ENCODE measurements around the gene ADGRE1. TPM values are rescaled to one million over a fixed set of nuclear protein-coding genes. Genes with fewer than 3 reads are reported as not detected.

ADGRE1 gene
- total RNA-seq, 1 donor from 2014 or later: not detected

GRCh38 chr19:6963244-6963852 lies 76.0 kb downstream of the ADGRE1 start:
- Mint-ChIP-seq H3K4me3 (ENCODE audit: unreplicated experiment) (no peak overlapping the region), H3K4me1 (ENCODE audit: unreplicated experiment) (no peaks in the 10 kb centered on the region), H3K9me3 (ENCODE audit: unreplicated experiment) (peaks cover 28% of the 10 kb centered on the region), H3K27me3 (ENCODE audit: unreplicated experiment) (no peaks in the 10 kb centered on the region), H3K36me3 (ENCODE audit: low read depth, unreplicated experiment) (peaks cover 4% of the 10 kb centered on the region), H3K27ac (ENCODE audit: unreplicated experiment) (no peak overlapping the region)
- TF ChIP-seq CTCF (IDR thresholded peaks at IDR 0.05; ENCODE audit: unreplicated experiment): no peak
- no peak for DNase-seq (ENCODE audit: low spot score)

GRCh38 chr19:6963937-6964336 lies 76.6 kb downstream of the ADGRE1 start:
- no peak for TF ChIP-seq CTCF (IDR thresholded peaks at IDR 0.05; ENCODE audit: unreplicated experiment)
- no peak overlapping the region for H3K27ac Mint-ChIP-seq (ENCODE audit: unreplicated experiment)
- no peak overlapping the region for H3K4me3 Mint-ChIP-seq (ENCODE audit: unreplicated experiment)
- no peak for DNase-seq (ENCODE audit: low spot score)
- H3K9me3 Mint-ChIP-seq (ENCODE audit: unreplicated experiment): peaks cover 24% of the 10 kb centered on the region
- peaks cover 4% of the 10 kb centered on the region for H3K36me3 Mint-ChIP-seq (ENCODE audit: low read depth, unreplicated experiment)
- no peaks in the 10 kb centered on the region for H3K4me1 Mint-ChIP-seq (ENCODE audit: unreplicated experiment)
- no peaks in the 10 kb centered on the region for H3K27me3 Mint-ChIP-seq (ENCODE audit: unreplicated experiment)

GRCh38 chr19:6967967-6968366 lies 80.6 kb downstream of the ADGRE1 start:
- H3K4me3 Mint-ChIP-seq (ENCODE audit: unreplicated experiment): no peak overlapping the region
- H3K27ac Mint-ChIP-seq (ENCODE audit: unreplicated experiment): no peak overlapping the region
- no peak for TF ChIP-seq CTCF (IDR thresholded peaks at IDR 0.05; ENCODE audit: unreplicated experiment)
- peaks cover 3% of the 10 kb centered on the region for H3K27me3 Mint-ChIP-seq (ENCODE audit: unreplicated experiment)
- DNase-seq (ENCODE audit: low spot score): no peak
- peaks cover 6% of the 10 kb centered on the region for H3K36me3 Mint-ChIP-seq (ENCODE audit: low read depth, unreplicated experiment)
- no peaks in the 10 kb centered on the region for H3K4me1 Mint-ChIP-seq (ENCODE audit: unreplicated experiment)
- H3K9me3 Mint-ChIP-seq (ENCODE audit: unreplicated experiment): peaks cover 33% of the 10 kb centered on the region

GRCh38 chr19:6969490-6969889 lies 82.1 kb downstream of the ADGRE1 start:
- Mint-ChIP-seq H3K9me3 (ENCODE audit: unreplicated experiment) (peaks cover 25% of the 10 kb centered on the region), H3K4me1 (ENCODE audit: unreplicated experiment) (no peaks in the 10 kb centered on the region), H3K27me3 (ENCODE audit: unreplicated experiment) (peaks cover 3% of the 10 kb centered on the region), H3K27ac (ENCODE audit: unreplicated experiment) (no peak overlapping the region), H3K4me3 (ENCODE audit: unreplicated experiment) (no peak overlapping the region), H3K36me3 (ENCODE audit: low read depth, unreplicated experiment) (peaks cover 4% of the 10 kb centered on the region)
- DNase-seq (ENCODE audit: low spot score): no peak
- TF ChIP-seq CTCF (IDR thresholded peaks at IDR 0.05; ENCODE audit: unreplicated experiment): no peak

- peaks cover 4% of the 10 kb centered on the region for H3K36me3 Mint-ChIP-seq (ENCODE audit: low read depth, unreplicated experiment)
- peaks cover 23% of the 10 kb centered on the region for H3K9me3 Mint-ChIP-seq (ENCODE audit: unreplicated experiment)
- no peak overlapping the region for H3K4me3 Mint-ChIP-seq (ENCODE audit: unreplicated experiment)
Measured at GRCh38 chr19:6970021-6970420, 82.6 kb downstream of the ADGRE1 start.

More at GRCh38 chr19:6970021-6970420, 82.6 kb downstream of the ADGRE1 start:
- Mint-ChIP-seq H3K27me3 (ENCODE audit: unreplicated experiment) (peaks cover 3% of the 10 kb centered on the region), H3K4me1 (ENCODE audit: unreplicated experiment) (no peaks in the 10 kb centered on the region), H3K27ac (ENCODE audit: unreplicated experiment) (no peak overlapping the region)
- no peak for DNase-seq (ENCODE audit: low spot score)
- TF ChIP-seq CTCF (IDR thresholded peaks at IDR 0.05; ENCODE audit: unreplicated experiment): no peak
